H9 (cell line): Measurements from ENCODE around the gene PPP1R27. TPM values are rescaled to one million over a fixed set of nuclear protein-coding genes. Genes with fewer than 3 reads are reported as not detected.

Experiments
- DNase-seq: peaks from one replicate; pipeline ENCODE4 v3.0.0-alpha.2; 2017
- H2AFZ ChIP-seq: one replicate; pipeline ENCODE4 v1.6.1; 2013; ENCODE audit warnings: mild to moderate bottlenecking, low read length, control low read depth, moderate library complexity
- H2AK5ac ChIP-seq: 2 replicates; pipeline ENCODE4 v1.6.1; 2013; ENCODE audit warnings: low read length, control low read depth, mixed read lengths; ENCODE audit not compliant: insufficient read length
- H2BK120ac ChIP-seq: one replicate; pipeline ENCODE4 v1.6.1; 2013; ENCODE audit warnings: low read depth, mild to moderate bottlenecking, low read length, control low read depth, inconsistent platforms; ENCODE audit not compliant: poor library complexity, severe bottlenecking
- H2BK12ac ChIP-seq: 2 replicates; pipeline ENCODE4 v1.6.1; 2013; ENCODE audit warnings: low read length, control low read depth, mixed read lengths, low read depth; ENCODE audit not compliant: insufficient read length
- H2BK15ac ChIP-seq: 2 replicates; pipeline ENCODE4 v1.6.1; 2013; ENCODE audit warnings: low read depth, low read length, control low read depth
- H2BK20ac ChIP-seq: one replicate; pipeline ENCODE4 v1.6.1; 2013; ENCODE audit warnings: low read depth, mild to moderate bottlenecking, low read length, control low read depth, inconsistent platforms; ENCODE audit not compliant: poor library complexity, severe bottlenecking
- H2BK5ac ChIP-seq: 2 replicates; pipeline ENCODE4 v1.6.1; 2013; ENCODE audit warnings: low read length, control low read depth, mixed read lengths; ENCODE audit not compliant: insufficient read length
- H3K14ac ChIP-seq: 2 replicates; pipeline ENCODE4 v1.6.1; 2013; ENCODE audit warnings: low read length, control low read depth; ENCODE audit not compliant: insufficient read depth
- H3K18ac ChIP-seq: 2 replicates; pipeline ENCODE4 v1.6.1; 2013; ENCODE audit warnings: low read depth, mild to moderate bottlenecking, mixed read lengths, low read length, control low read depth; ENCODE audit not compliant: insufficient read length
- H3K23ac ChIP-seq: 2 replicates; pipeline ENCODE4 v1.6.1; 2013; ENCODE audit warnings: low read length, control low read depth, mixed read lengths, low read depth; ENCODE audit not compliant: insufficient read length
- H3K23me2 ChIP-seq: 2 replicates; pipeline ENCODE4 v1.6.1; 2013; ENCODE audit warnings: low read depth, mild to moderate bottlenecking, mixed read lengths, low read length, control low read depth; ENCODE audit not compliant: insufficient read length, poor library complexity, severe bottlenecking
- H3K27ac ChIP-seq: 2 replicates; pipeline ENCODE4 v1.5.1; 2013; ENCODE audit warnings: low read length, control low read depth, mixed read lengths, low read depth; ENCODE audit not compliant: insufficient read length
- H3K27me3 ChIP-seq: 2 replicates; pipeline ENCODE4 v1.6.1; 2013; ENCODE audit warnings: low read length, control low read depth, inconsistent platforms; ENCODE audit not compliant: insufficient read depth
- H3K4ac ChIP-seq: 2 replicates; pipeline ENCODE4 v1.6.1; 2013; ENCODE audit warnings: low read depth, mild to moderate bottlenecking, control low read depth, inconsistent platforms, low read length, moderate library complexity
- H3K4me1 ChIP-seq: 2 replicates; pipeline ENCODE4 v1.6.1; 2013; ENCODE audit warnings: low read length, control low read depth, inconsistent platforms; ENCODE audit not compliant: insufficient read depth
- H3K4me2 ChIP-seq: 2 replicates; pipeline ENCODE4 v1.6.1; 2013; ENCODE audit warnings: low read length, control low read depth, mixed read lengths; ENCODE audit not compliant: insufficient read length, insufficient read depth
- H3K56ac ChIP-seq: 2 replicates; pipeline ENCODE4 v1.6.1; 2013; ENCODE audit warnings: low read depth, mild to moderate bottlenecking, mixed read lengths, low read length, control low read depth; ENCODE audit not compliant: insufficient read length
- H3K79me1 ChIP-seq: 2 replicates; pipeline ENCODE4 v1.6.1; 2013; ENCODE audit warnings: low read depth, mild to moderate bottlenecking, moderate library complexity, low read length, control low read depth, inconsistent platforms; ENCODE audit not compliant: insufficient read depth, poor library complexity, severe bottlenecking
- H3K79me2 ChIP-seq: 2 replicates; pipeline ENCODE4 v1.6.1; 2013; ENCODE audit warnings: low read length, control low read depth, inconsistent platforms; ENCODE audit not compliant: insufficient read depth
- H3K9ac ChIP-seq: 2 replicates; pipeline ENCODE4 v1.6.1; 2013; ENCODE audit warnings: low read length, control low read depth, mixed read lengths; ENCODE audit not compliant: insufficient read length; ENCODE audit errors: extremely low read depth
- H3K9me3 ChIP-seq: one replicate; pipeline ENCODE4 v1.6.1; 2013; ENCODE audit warnings: low read depth, low read length, inconsistent platforms; ENCODE audit not compliant: control insufficient read depth
- H3T11ph ChIP-seq: one replicate; pipeline ENCODE4 v1.6.1; 2013; ENCODE audit warnings: mild to moderate bottlenecking, low read length, control low read depth, inconsistent platforms
- H4K20me1 ChIP-seq: one replicate; pipeline ENCODE4 v1.6.1; 2013; ENCODE audit not compliant: control insufficient read depth, insufficient read length, insufficient read depth
- H4K5ac ChIP-seq: 2 replicates; pipeline ENCODE4 v1.6.1; 2013; ENCODE audit warnings: low read depth, mild to moderate bottlenecking, mixed read lengths, low read length, control low read depth; ENCODE audit not compliant: insufficient read length
- H4K8ac ChIP-seq: replicated peaks from 2 replicates; pipeline ENCODE4 v1.6.1; 2013; ENCODE audit warnings: low read length, control low read depth, mixed read lengths, low read depth; ENCODE audit not compliant: insufficient read length
- H4K91ac ChIP-seq: 2 replicates; pipeline ENCODE4 v1.6.1; 2013; ENCODE audit warnings: low read depth, mild to moderate bottlenecking, moderate library complexity, mixed read lengths, low read length, control low read depth; ENCODE audit not compliant: insufficient read length
- H3K27ac Mint-ChIP-seq, 3 experiments: 2 replicates in 2 of 3; 3 replicates in 1 of 3; pipeline ENCODE4 v1.8.0; 2020 to 2021; ENCODE audit warnings: mixed read lengths in 3 of 3, mild to moderate bottlenecking in 1 of 3, moderate library complexity in 1 of 3
- H3K27me3 Mint-ChIP-seq: 2 replicates; pipeline ENCODE4 v1.8.0; 2021; ENCODE audit warnings: low read depth, mild to moderate bottlenecking, moderate library complexity, mixed read lengths
- H3K36me3 Mint-ChIP-seq, 3 experiments: 2 replicates in 2 of 3; 3 replicates in 1 of 3; pipeline ENCODE4 v1.8.0; 2020 to 2021; ENCODE audit warnings: low read depth in 3 of 3, mixed read lengths in 3 of 3; ENCODE audit not compliant: insufficient read depth in 1 of 3
- H3K4me1 Mint-ChIP-seq, 2 experiments: 2 replicates each; pipeline ENCODE4 v1.8.0; 2020; ENCODE audit warnings: mixed read lengths in 2 of 2
- H3K4me3 Mint-ChIP-seq, 2 experiments: 2 replicates in 1 of 2; 3 replicates in 1 of 2; pipeline ENCODE4 v1.8.0; 2020 to 2021; ENCODE audit warnings: mild to moderate bottlenecking in 2 of 2, mixed read lengths in 2 of 2, moderate library complexity in 1 of 2
- H3K9me3 Mint-ChIP-seq, 2 experiments: 2 replicates in 1 of 2; 3 replicates in 1 of 2; pipeline ENCODE4 v1.8.0; 2020; ENCODE audit warnings: mild to moderate bottlenecking in 2 of 2, mixed read lengths in 2 of 2, moderate library complexity in 1 of 2
- CTCF ChIP-seq: fragments of 200-600 bp; sonication (generic); conservative IDR thresholded peaks from 3 replicates; pipeline ENCODE4 v1.8.0; 2021; ENCODE audit warnings: antibody characterized with exemption, mild to moderate bottlenecking
- WGBS: extraction: QIAGEN DNeasy Blood & Tissue Kit; methylation state at CpG from one replicate; pipeline ENCODE4 v1.1.7; 2013; ENCODE audit warnings: missing lambda C conversion rate, low lambda C conversion rate, mixed read lengths; ENCODE audit not compliant: insufficient read length; ENCODE audit errors: extremely low coverage; 5-methylcytosine and 5-hydroxymethylcytosine counted together
- total RNA-seq: library from RNA; stranded (reverse); gene quantifications from 2 replicates; pipeline ENCODE4 v1.2.1, GENCODE V29; 2021

PPP1R27 gene
- total RNA-seq, 1 experiment from 2014 or later = 0.22 TPM

- Histone ChIP-seq H3K14ac (no peak overlapping the region), H3K79me2 (no peaks in the 10 kb centered on the region), H3K79me1 (no peaks in the 10 kb centered on the region), H3K4ac (no peak overlapping the region), H4K91ac (no peak overlapping the region), H3K27me3 (no peaks in the 10 kb centered on the region), H2AK5ac (no peak overlapping the region), H3K4me1 (no peaks in the 10 kb centered on the region), H3T11ph (no peak overlapping the region), H3K4me2 (no peak overlapping the region), H3K9me3 (no peaks in the 10 kb centered on the region), H3K56ac (no peak overlapping the region), H2BK5ac (no peak overlapping the region), H2BK12ac (no peak overlapping the region), H2BK120ac (no peak overlapping the region), H3K23me2 (no peaks in the 10 kb centered on the region), H2AFZ (no peak overlapping the region), H3K23ac (no peak overlapping the region), H2BK15ac (no peak overlapping the region), H4K8ac (no peak overlapping the region), H3K9ac (no peak overlapping the region), H2BK20ac (no peak overlapping the region), H4K5ac (no peak overlapping the region), H3K27ac (no peak overlapping the region), H3K18ac (no peak overlapping the region), H4K20me1 (no peaks in the 10 kb centered on the region)
- Mint-ChIP-seq H3K4me1 (no peaks in the 10 kb centered on the region), H3K4me3 (no peak overlapping the region), H3K27ac (no peak overlapping the region), H3K9me3 (no peaks in the 10 kb centered on the region), H3K36me3 (no peaks in the 10 kb centered on the region), H3K27me3 (peaks cover 3% of the 10 kb centered on the region)
- TF ChIP-seq CTCF = no peak
- WGBS = 100% methylated on average over 3 of the region's 8 CpGs
- no peak for DNase-seq
Observed at GRCh38 chr17:81792675-81793615, 41.9 kb downstream of the PPP1R27 start.

Other genes with a start within 250 kb of the PPP1R27 start
- 103 and 104 TPM in 2 replicates for gene NPLOC4, start 197.9 kb downstream of the PPP1R27 start, total RNA-seq
- 1.2 and 1.4 TPM in 2 replicates for gene TSPAN10, start 197.9 kb downstream of the PPP1R27 start, total RNA-seq
- gene PDE6G, start 178.5 kb downstream of the PPP1R27 start, total RNA-seq = 5.7 TPM in 2 replicates
- gene OXLD1, start 168.4 kb downstream of the PPP1R27 start, total RNA-seq = 20.2 and 25.0 TPM in 2 replicates
- 57.5 and 60.8 TPM in 2 replicates for gene CCDC137, start 168.3 kb downstream of the PPP1R27 start, total RNA-seq
- gene ARL16, start 151.3 kb downstream of the PPP1R27 start, total RNA-seq = 55.4 and 58.6 TPM in 2 replicates
- 99.3 and 106 TPM in 2 replicates for gene HGS, start 151.0 kb downstream of the PPP1R27 start, total RNA-seq
- 140 and 146 TPM in 2 replicates for gene MRPL12, start 131.7 kb downstream of the PPP1R27 start, total RNA-seq
- 28.1 and 30.9 TPM in 2 replicates for gene SLC25A10, start 122.8 kb downstream of the PPP1R27 start, total RNA-seq
- gene GCGR, start 30.9 kb downstream of the PPP1R27 start, total RNA-seq = 0.24 and 0.26 TPM in 2 replicates
- gene MCRIP1, start 1.8 kb downstream of the PPP1R27 start, total RNA-seq = 117 and 118 TPM in 2 replicates
- gene P4HB, start 25.5 kb upstream of the PPP1R27 start, total RNA-seq = 364 and 366 TPM in 2 replicates
- 247 and 255 TPM in 2 replicates for gene ARHGDIA, start 36.3 kb upstream of the PPP1R27 start, total RNA-seq
- gene ALYREF, start 56.5 kb upstream of the PPP1R27 start, total RNA-seq = 212 and 219 TPM in 2 replicates
- gene ANAPC11, start 56.7 kb upstream of the PPP1R27 start, total RNA-seq = 197 and 208 TPM in 2 replicates
- 2.1 and 2.4 TPM in 2 replicates for gene NPB, start 67.2 kb upstream of the PPP1R27 start, total RNA-seq
- gene PCYT2, start 76.3 kb upstream of the PPP1R27 start, total RNA-seq = 24.5 and 24.9 TPM in 2 replicates
- gene SIRT7, start 83.1 kb upstream of the PPP1R27 start, total RNA-seq = 28.7 and 29.7 TPM in 2 replicates
- 31.4 and 33.7 TPM in 2 replicates for gene MAFG, start 92.7 kb upstream of the PPP1R27 start, total RNA-seq
- 111 and 116 TPM in 2 replicates for gene PYCR1, start 102.2 kb upstream of the PPP1R27 start, total RNA-seq
- gene MYADML2, start 112.2 kb upstream of the PPP1R27 start, total RNA-seq = 0.13 and 0.22 TPM in 2 replicates
- 2.0 and 2.1 TPM in 2 replicates for gene NOTUM, start 126.1 kb upstream of the PPP1R27 start, total RNA-seq
- 50.9 and 53.1 TPM in 2 replicates for gene ASPSCR1, start 142.6 kb upstream of the PPP1R27 start, total RNA-seq
- 77.9 and 82.8 TPM in 2 replicates for gene CENPX, start 187.8 kb upstream of the PPP1R27 start, total RNA-seq
- 28.7 and 30.6 TPM in 2 replicates for gene LRRC45, start 188.3 kb upstream of the PPP1R27 start, total RNA-seq
- 84.8 and 85.8 TPM in 2 replicates for gene RAC3, start 196.6 kb upstream of the PPP1R27 start, total RNA-seq
- gene DCXR, start 202.6 kb upstream of the PPP1R27 start, total RNA-seq = 90.6 and 93.6 TPM in 2 replicates
- 34.0 and 36.5 TPM in 2 replicates for gene RFNG, start 216.8 kb upstream of the PPP1R27 start, total RNA-seq
- 164 TPM in 2 replicates for gene GPS1, start 216.8 kb upstream of the PPP1R27 start, total RNA-seq
- 103 and 104 TPM in 2 replicates for gene DUS1L, start 230.8 kb upstream of the PPP1R27 start, total RNA-seq